Stimulated activated memory B cell treated with anti-CD40 and anti-IgM and Interleukin-4, amounts not matched to agents 10 μg/mL and 1 μg/mL and 100 μg/mL, for 72 hours (primary cell): ENCODE data around the gene TSGA10IP.
"Not testable (repeated sequence)": the region's sequence is repeated elsewhere in the genome, so short reads cannot be mapped to it uniquely, and the experiment has no call there.

Source experiments
- ATAC-seq: fragments of 150-1000 bp; cut with Tn5 transposase; 2 replicates; pipeline ENCODE4 v1.10.0; 2021
- H3K27ac Mint-ChIP-seq: one replicate; pipeline ENCODE4 v1.8.0; 2022; ENCODE audit warnings: mild to moderate bottlenecking, mixed read lengths
- H3K27me3 Mint-ChIP-seq: one replicate; pipeline ENCODE4 v1.8.0; 2022; ENCODE audit warnings: mixed read lengths
- H3K36me3 Mint-ChIP-seq: one replicate; pipeline ENCODE4 v1.8.0; 2022; ENCODE audit warnings: mixed read lengths
- H3K4me1 Mint-ChIP-seq: one replicate; pipeline ENCODE4 v1.8.0; 2022; ENCODE audit warnings: mixed read lengths
- H3K4me3 Mint-ChIP-seq: one replicate; pipeline ENCODE4 v1.8.0; 2022; ENCODE audit warnings: mild to moderate bottlenecking, moderate library complexity, mixed read lengths
- H3K9me3 Mint-ChIP-seq: one replicate; pipeline ENCODE4 v1.8.0; 2022; ENCODE audit warnings: mixed read lengths

Gene TSGA10IP

DNA sequence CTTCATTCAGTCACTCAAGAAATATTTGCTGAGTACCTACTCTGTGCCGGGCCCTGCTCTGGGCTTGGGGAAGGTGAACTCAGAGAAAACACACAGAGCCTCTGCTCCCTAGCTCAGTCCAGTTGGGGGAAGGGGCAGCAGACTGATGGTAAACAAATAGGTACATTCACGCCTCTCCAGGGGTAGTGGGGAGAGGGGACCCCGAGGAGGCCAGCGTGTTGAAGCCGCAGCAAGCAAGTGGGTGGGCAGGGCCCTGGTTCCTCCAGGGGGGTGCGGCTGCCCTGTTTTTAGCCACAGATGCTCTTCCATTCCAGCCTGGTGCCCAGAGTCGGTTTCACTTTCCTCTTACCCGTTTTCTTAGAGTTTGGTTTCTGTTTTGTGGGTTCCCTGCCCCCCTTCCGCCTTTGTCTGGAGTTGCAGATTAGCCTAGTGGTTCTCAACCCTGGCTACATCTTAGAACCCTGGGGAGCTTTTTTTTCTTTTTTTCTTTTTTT is 17.3 kb upstream of the TSGA10IP start:
- Mint-ChIP-seq H3K27me3 (no peaks in the 10 kb centered on the region), H3K27ac (peak overlapping the region; percentile 96), H3K9me3 (no peaks in the 10 kb centered on the region), H3K36me3 (peaks cover 13% of the 10 kb centered on the region), H3K4me3 (peak overlapping the region; percentile 76), H3K4me1 (peaks cover 25% of the 10 kb centered on the region)
- peak; percentile 92 for ATAC-seq

DNA sequence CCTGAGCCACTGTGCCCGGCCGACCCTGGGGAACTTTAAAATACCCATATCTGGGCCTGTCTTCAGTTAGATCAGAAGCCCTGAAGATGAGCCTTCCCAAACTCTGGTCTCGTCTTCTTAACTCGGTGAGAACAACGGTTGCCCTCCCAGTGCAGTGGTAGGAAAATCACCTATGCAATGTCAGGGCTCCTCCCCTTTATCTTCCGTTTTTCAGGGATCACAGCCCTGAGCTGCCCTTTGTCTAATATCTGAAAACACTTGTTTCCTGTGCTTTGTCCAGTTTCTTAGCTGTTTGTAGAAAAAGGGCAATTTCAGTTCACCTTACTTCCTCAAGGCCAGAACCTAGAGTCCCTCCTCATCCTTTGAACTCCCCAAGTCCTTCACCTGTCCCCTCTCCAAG is 16.6 kb upstream of the TSGA10IP start:
- Mint-ChIP-seq H3K27ac (peak overlapping the region; percentile 96), H3K36me3 (peaks cover 6% of the 10 kb centered on the region), H3K4me3 (peak overlapping the region; percentile 76), H3K4me1 (peaks cover 25% of the 10 kb centered on the region), H3K9me3 (no peaks in the 10 kb centered on the region), H3K27me3 (no peaks in the 10 kb centered on the region)
- no peak for ATAC-seq

DNA sequence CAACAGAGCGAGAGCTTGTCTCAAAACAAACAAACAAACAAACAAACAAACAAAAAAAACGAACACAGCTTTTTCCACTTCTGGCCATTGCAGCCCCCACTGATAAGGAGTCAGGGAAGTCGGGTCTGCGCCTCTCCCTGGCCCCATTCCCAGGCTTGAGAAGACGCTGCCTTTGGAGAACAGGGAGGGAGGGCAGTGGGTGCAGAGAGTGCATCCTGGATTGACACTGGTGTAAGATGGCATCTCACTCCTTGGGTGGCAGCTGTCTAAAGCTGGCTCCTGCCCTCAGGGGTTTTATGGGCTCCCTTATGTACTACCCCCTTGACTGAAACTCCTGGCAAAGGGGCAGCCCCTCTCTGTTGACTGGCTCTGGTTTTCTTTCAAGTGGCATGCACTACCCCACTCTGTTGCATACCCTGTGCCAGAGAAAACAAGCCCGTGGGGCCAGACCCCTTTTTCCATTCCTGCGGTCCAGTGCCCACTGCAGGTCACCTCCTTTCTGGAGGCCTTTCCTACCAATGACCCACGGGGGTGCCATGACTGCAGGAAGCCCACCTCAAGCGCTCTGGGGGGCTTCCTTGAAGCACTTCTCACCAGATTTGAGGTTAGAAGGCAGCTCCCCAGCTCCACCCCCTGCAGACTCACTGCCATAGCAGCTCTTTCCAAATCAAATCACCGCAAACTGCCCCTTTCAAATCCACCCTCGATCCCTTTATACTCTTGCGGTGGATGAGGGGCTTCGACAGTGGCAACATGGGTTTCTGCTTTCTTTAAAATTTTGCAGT is 13.3 kb upstream of the TSGA10IP start:
- peaks cover 3% of the 10 kb centered on the region for H3K27me3 Mint-ChIP-seq
- no peak overlapping the region for H3K4me3 Mint-ChIP-seq
- H3K27ac Mint-ChIP-seq, result no peak overlapping the region
- H3K9me3 Mint-ChIP-seq, result no peaks in the 10 kb centered on the region
- no peaks in the 10 kb centered on the region for H3K36me3 Mint-ChIP-seq
- no peak for ATAC-seq
- peaks cover 23% of the 10 kb centered on the region for H3K4me1 Mint-ChIP-seq

DNA sequence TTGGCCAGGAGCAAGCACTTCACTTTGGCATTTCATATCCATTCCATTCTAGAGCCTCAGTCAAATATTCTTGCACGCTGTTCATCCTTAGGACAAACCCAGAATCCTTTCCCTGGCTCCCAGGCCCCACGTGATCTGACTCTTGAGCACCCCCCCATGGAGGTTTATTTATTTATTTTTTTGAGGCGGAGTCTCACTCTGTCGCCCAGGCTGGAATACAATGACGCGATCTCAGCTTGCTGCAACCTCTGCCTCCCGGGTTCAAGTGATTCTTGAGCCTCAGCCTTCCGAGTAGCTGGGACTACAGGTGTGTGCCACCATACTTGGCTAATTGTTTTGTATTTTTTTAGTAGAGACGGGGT is 12.7 kb upstream of the TSGA10IP start:
- no peaks in the 10 kb centered on the region for H3K36me3 Mint-ChIP-seq
- no peak for ATAC-seq
- peaks cover 22% of the 10 kb centered on the region for H3K4me1 Mint-ChIP-seq
- H3K4me3 Mint-ChIP-seq, result no peak overlapping the region
- H3K27me3 Mint-ChIP-seq, result peaks cover 9% of the 10 kb centered on the region
- H3K9me3 Mint-ChIP-seq, result no peaks in the 10 kb centered on the region
- no peak overlapping the region for H3K27ac Mint-ChIP-seq

DNA sequence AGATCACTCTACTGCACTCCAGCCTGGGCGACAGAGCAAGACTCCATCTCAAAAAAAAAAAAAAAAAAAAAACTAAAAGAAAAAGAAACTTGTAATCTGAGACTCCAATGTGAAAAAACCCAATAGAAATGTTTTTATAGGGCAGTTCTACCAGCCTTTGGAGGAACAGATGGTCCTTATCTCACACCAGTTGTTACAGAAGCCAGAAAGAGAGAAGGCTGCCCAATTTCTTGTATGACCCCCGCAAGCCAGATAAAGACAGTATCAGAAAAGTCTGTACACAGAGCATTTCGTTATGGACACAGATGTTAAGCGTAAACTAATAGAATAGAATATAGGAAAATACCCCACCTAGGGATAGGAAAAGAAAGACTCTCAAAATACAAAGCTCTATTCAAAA is 11.3 kb upstream of the TSGA10IP start:
- H3K36me3 Mint-ChIP-seq, result no peaks in the 10 kb centered on the region
- H3K4me3 Mint-ChIP-seq, result no peak overlapping the region
- H3K9me3 Mint-ChIP-seq, result no peaks in the 10 kb centered on the region
- peaks cover 7% of the 10 kb centered on the region for H3K4me1 Mint-ChIP-seq
- peaks cover 12% of the 10 kb centered on the region for H3K27me3 Mint-ChIP-seq
- no peak for ATAC-seq
- no peak overlapping the region for H3K27ac Mint-ChIP-seq

DNA sequence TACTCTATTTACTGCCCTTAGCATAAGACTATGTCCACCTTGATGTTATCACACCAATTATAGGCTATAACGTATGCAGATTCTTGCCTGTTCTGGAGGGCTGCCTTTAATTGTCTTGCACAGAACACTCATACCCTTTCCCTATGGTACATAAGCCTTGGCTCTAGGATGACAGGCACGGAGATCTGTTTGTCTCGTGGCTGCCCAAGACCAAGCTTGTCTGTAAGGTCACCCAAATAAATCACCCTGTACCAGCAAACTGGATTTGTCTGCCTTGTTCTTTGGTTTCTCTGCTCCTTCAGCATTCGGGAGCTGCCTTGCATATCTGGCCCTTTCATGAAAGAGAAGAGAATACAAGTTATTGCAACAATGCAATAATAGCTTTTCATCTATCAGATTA is 7.5 kb upstream of the TSGA10IP start:
- ATAC-seq, result no peak
- Mint-ChIP-seq H3K36me3 (no peaks in the 10 kb centered on the region), H3K4me3 (no peak overlapping the region), H3K4me1 (peaks cover 16% of the 10 kb centered on the region), H3K27ac (no peak overlapping the region), H3K27me3 (peaks cover 12% of the 10 kb centered on the region), H3K9me3 (no peaks in the 10 kb centered on the region)

DNA sequence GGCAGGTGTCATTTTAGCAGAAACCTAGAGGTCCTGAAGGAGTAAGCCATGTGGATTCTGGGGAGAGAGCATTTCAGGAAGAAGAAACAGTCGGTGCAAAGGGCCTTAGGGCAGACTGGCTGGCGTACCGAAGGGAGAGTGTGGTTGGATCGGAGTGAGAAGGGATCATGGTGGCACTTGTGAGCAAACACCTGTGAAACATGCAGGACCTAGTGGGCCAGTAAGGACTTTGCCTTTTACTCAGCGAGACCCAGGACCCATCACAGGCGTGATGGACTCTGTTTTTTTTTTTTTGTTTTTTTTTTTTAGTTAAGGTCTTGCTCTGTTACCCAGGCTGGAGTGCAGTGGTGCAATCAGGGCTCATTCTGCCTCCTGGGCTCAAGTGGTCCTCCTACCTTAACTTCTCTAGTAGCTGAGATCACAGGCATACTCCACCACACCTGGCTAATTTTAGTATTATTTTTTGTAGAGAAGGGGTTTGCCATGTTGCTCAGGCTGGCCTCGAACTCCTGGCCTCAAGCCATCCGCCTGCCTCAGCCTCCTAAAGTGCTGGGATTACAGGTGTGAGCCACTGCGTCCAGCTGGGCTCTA is 3.5 kb upstream of the TSGA10IP start:
- no peak for ATAC-seq
- peak overlapping the region; percentile 41 for H3K27ac Mint-ChIP-seq
- H3K36me3 Mint-ChIP-seq, result no peaks in the 10 kb centered on the region
- peaks cover 10% of the 10 kb centered on the region for H3K27me3 Mint-ChIP-seq
- peaks cover 16% of the 10 kb centered on the region for H3K4me1 Mint-ChIP-seq
- no peaks in the 10 kb centered on the region for H3K9me3 Mint-ChIP-seq
- peak overlapping the region; percentile 1 for H3K4me3 Mint-ChIP-seq

DNA sequence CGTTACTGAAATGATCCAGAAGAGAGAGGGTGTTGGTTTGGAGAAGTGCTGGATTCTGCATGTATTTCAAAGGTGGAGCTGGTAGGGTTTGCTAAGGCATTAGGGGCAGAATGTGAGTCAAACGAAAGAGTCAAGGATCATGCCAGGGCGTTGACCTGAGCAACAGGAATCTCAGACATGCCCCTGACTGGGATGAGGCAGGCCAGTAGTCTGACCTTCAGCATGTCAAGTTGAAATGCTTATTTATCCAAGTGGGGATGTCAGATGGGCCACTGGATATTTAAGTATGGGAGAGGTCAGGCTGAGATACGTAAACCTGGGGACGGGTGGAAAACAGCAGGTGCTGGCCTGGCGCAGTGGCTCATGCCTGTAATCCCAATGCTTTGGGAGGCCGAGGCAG is 2.7 kb upstream of the TSGA10IP start:
- Mint-ChIP-seq H3K27ac (no peak overlapping the region), H3K27me3 (peaks cover 3% of the 10 kb centered on the region), H3K4me3 (no peak overlapping the region), H3K36me3 (no peaks in the 10 kb centered on the region), H3K4me1 (peaks cover 12% of the 10 kb centered on the region), H3K9me3 (no peaks in the 10 kb centered on the region)
- ATAC-seq, result no peak

DNA sequence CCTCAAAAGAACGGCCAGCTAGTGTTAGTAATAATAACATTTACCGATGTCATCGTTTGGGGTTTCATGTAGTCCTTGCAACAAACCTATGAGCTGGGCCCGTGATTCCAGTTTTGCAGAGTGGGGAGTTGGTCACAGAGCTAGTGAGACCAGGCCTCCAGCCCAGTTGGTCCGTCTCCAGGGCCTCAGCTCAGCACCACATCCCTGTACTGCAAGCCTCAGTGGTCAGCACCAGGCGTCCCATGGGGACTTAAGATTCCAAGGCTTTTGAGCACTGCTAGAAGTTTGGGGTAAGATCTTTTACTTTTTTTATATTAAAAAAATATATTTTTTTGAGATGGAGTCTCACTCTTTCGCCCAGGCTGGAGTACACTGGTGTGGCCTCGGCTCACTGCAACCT is 1.1 kb upstream of the TSGA10IP start:
- no peaks in the 10 kb centered on the region for H3K36me3 Mint-ChIP-seq
- ATAC-seq, result no peak
- no peak overlapping the region for H3K27ac Mint-ChIP-seq
- H3K4me3 Mint-ChIP-seq, result no peak overlapping the region
- no peaks in the 10 kb centered on the region for H3K9me3 Mint-ChIP-seq
- no peaks in the 10 kb centered on the region for H3K27me3 Mint-ChIP-seq
- peaks cover 12% of the 10 kb centered on the region for H3K4me1 Mint-ChIP-seq

DNA sequence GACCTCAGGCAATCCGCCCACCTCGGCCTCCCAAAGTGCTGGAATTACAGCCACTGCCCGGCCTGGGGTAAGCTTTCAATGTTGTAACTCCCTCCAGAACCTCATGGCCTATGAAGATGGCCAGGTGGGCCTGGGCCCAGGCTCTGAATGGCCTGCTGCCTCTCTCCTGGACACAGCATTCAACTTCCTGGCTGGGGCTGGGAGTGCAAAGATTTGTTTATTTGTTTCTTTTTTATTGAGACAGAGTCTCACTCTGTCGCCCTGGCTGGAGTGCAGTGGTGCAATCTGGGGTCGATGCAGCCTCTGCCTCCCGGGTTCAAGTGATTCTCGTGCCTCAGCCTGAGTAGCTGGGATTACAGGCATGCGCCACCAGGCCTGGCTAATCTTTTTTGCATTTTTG is 513 bp upstream of the TSGA10IP start:
- Mint-ChIP-seq H3K36me3 (no peaks in the 10 kb centered on the region), H3K27ac (no peak overlapping the region), H3K4me3 (no peak overlapping the region), H3K4me1 (peaks cover 12% of the 10 kb centered on the region), H3K27me3 (no peaks in the 10 kb centered on the region), H3K9me3 (no peaks in the 10 kb centered on the region)
- no peak for ATAC-seq

DNA sequence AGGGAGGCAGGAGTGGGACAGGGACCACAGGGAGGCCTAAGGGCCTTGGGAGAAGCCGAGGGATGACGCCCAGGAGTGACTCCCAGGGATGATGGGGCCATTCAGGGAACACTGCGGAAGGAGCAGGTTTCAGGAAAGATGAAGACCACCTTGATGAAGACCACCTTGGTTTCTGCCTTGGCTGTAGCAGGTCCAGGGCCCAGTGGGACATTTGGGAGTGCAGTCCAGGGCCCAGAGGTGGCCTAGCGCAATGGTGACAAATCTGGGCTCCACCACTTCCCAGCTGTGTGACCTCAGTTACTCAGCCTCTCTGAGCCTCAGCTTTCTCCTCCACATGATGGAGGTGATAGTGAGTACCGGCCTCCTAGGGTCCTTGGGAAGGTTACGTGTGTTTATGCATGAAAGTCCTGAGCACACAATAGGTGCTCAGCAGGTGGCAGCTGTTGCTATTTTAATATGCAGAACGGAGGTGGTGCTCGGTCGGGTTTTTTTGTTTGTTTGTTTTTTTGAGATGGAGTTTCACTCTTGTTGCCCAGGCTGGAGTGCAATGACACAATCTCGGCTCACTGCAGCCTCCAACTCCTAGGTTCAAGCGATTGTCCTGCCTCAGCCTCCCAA is 770 bp downstream of the TSGA10IP start:
- no peak overlapping the region for H3K4me3 Mint-ChIP-seq
- H3K27ac Mint-ChIP-seq, result no peak overlapping the region
- no peaks in the 10 kb centered on the region for H3K9me3 Mint-ChIP-seq
- no peaks in the 10 kb centered on the region for H3K27me3 Mint-ChIP-seq
- H3K4me1 Mint-ChIP-seq, result peaks cover 8% of the 10 kb centered on the region
- H3K36me3 Mint-ChIP-seq, result no peaks in the 10 kb centered on the region
- no peak for ATAC-seq

DNA sequence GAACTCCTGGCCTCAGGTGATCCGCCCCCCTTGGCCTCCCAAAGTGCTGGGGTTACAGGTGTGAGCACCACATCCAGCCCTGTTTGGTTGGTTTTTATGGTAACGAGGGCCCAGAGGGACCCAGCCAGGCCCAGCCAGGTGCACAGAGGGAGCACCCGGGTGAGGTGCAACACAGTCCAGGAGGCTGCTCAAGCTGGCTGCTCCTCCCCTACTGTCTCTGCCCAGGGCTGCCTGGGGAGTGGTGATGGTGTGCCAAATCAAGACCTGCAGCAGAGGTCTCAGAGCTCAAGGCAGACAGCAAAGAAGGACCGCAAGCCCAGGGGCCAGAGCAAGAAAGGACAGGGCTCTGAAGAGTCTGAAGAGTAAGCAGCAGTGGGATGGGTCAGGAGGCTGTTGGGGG is 1.4 kb downstream of the TSGA10IP start:
- no peaks in the 10 kb centered on the region for H3K27me3 Mint-ChIP-seq
- no peaks in the 10 kb centered on the region for H3K9me3 Mint-ChIP-seq
- H3K4me1 Mint-ChIP-seq, result peaks cover 2% of the 10 kb centered on the region
- no peak for ATAC-seq
- H3K27ac Mint-ChIP-seq, result no peak overlapping the region
- no peak overlapping the region for H3K4me3 Mint-ChIP-seq
- no peaks in the 10 kb centered on the region for H3K36me3 Mint-ChIP-seq

DNA sequence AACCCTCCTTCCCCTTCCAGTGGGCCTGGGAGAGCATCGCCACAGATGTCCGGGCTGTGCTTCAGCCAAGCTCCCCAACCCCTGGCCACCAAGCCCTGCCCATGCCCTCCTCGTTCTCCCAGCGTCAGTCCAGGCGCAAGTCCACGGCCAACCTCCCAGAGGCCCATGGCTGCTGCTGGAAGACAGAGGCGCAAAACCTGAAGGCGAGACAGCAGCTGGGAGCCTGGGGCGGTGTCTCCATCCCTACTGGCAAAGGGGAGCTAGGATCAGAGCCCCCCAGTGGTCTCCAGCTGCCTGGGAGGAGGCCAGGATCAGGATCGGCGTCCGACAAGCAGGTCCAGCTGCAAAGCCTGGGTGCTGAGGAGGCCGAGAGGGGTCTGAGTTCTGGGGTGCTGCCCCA is 1.9 kb downstream of the TSGA10IP start:
- Mint-ChIP-seq H3K36me3 (no peaks in the 10 kb centered on the region), H3K27ac (no peak overlapping the region), H3K4me3 (no peak overlapping the region), H3K4me1 (no peaks in the 10 kb centered on the region), H3K27me3 (no peaks in the 10 kb centered on the region), H3K9me3 (no peaks in the 10 kb centered on the region)
- ATAC-seq, result no peak

DNA sequence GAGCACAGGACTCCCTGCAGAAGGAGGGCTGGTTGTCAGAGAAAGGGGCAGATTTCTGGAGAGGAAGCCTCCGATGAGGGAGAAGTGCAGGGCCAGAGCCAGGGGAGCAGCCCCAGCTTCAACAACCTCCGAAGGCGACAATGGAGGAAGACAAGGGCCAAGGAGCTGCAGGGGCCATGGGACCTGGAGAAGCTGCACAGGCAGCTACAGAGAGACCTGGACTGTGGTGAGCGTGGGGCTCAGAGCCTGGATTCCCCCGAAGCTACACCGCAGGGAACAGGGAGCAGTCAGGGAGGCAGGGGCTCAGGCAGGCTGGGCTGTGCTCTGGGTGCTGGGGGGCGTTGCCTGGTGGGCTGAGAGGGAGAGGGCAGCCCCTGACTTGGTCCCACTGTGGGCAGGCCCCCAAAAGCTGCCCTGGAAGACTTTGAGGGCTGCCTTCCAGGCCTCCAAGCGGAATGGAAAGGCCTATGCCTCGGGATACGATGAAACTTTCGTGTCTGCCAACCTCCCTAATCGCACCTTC is 2.4 kb downstream of the TSGA10IP start:
- no peak overlapping the region for H3K4me3 Mint-ChIP-seq
- H3K27ac Mint-ChIP-seq, result no peak overlapping the region
- no peaks in the 10 kb centered on the region for H3K27me3 Mint-ChIP-seq
- no peaks in the 10 kb centered on the region for H3K36me3 Mint-ChIP-seq
- ATAC-seq, result no peak
- H3K9me3 Mint-ChIP-seq, result no peaks in the 10 kb centered on the region
- H3K4me1 Mint-ChIP-seq, result no peaks in the 10 kb centered on the region

DNA sequence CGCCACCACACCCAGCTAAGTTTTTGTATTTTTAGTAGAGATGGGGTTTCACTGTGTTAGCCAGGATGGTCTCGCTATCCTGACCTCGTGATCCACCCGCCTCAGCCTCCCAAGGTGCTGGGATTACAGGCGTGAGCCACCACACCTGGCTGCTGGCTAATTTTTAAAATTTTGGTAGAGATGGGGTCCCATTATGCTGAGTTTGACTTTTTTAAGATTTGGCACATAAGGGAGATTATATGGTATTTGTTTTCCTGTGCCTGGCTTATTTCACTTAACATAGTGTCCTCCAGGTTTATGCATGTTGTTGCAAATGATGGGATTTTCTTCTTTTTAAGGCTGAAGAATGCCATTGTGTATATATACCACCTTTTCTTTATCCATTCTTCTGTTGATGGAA is 5.4 kb downstream of the TSGA10IP start:
- H3K27ac Mint-ChIP-seq, H3K9me3 Mint-ChIP-seq, H3K4me1 Mint-ChIP-seq, H3K36me3 Mint-ChIP-seq, H3K4me3 Mint-ChIP-seq, ATAC-seq, H3K27me3 Mint-ChIP-seq: not testable (repeated sequence)

DNA sequence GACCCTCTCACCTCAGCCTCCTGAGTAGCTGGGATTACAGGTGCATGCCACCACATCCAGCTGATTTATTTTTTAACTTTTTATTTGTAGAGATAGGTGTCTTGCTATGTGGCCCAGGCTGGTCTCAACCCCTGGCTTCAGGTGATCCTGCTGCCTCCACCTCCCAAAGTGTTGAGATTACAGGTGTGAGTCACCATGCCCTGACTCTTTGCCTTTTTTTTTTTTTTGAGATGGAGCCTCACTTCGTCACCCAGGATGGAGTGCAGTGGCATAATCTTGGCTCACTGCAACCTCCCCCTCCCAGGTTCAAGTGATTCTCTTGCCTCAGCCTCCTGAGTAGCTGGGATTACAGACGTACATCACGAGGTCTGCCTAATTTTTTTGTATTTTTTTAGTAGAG is 6.4 kb downstream of the TSGA10IP start:
- H3K36me3 Mint-ChIP-seq, H3K4me1 Mint-ChIP-seq, H3K27ac Mint-ChIP-seq, H3K4me3 Mint-ChIP-seq, H3K9me3 Mint-ChIP-seq, ATAC-seq, H3K27me3 Mint-ChIP-seq: not testable (repeated sequence)
